Esophagus muscularis mucosa (tissue), 3 donors: Measurements from ENCODE around the gene COL19A1.

ENCODE experiments used
- CTCF ChIP-seq, 3 experiments: fragments of 200-600 bp in 2 of 3; fragments of 450-650 bp in 1 of 3; sonication (generic) in 2 of 3; IDR thresholded peaks; one replicate each; pipeline ENCODE4 v1.5.1; 2017 to 2019; ENCODE audit warnings: antibody characterized with exemption in 3 of 3, mild to moderate bottlenecking in 2 of 3, moderate library complexity in 1 of 3
- EP300 ChIP-seq: sonication (generic); formaldehyde crosslinking; IDR thresholded peaks from one replicate; pipeline ENCODE4 v1.6.1; 2017; ENCODE audit warnings: antibody characterized with exemption

- TF ChIP-seq CTCF (IDR thresholded peaks at IDR 0.05) = no peak
- TF ChIP-seq EP300 = no peak
Measured at GRCh38 chr6:70124443-70124842, 258.1 kb downstream of the COL19A1 start.
